ENCODE measurements around the gene RCL1. TPM values are rescaled to one million over a fixed set of nuclear protein-coding genes. Genes with fewer than 3 reads are reported as not detected.
"Not testable (repeated sequence)": the region's sequence is repeated elsewhere in the genome, so short reads cannot be mapped to it uniquely, and the experiment has no call there.

The RCL1 gene
- total RNA-seq, 2 donors from 2014 or later = 6.0 to 10.1 TPM

DNA sequence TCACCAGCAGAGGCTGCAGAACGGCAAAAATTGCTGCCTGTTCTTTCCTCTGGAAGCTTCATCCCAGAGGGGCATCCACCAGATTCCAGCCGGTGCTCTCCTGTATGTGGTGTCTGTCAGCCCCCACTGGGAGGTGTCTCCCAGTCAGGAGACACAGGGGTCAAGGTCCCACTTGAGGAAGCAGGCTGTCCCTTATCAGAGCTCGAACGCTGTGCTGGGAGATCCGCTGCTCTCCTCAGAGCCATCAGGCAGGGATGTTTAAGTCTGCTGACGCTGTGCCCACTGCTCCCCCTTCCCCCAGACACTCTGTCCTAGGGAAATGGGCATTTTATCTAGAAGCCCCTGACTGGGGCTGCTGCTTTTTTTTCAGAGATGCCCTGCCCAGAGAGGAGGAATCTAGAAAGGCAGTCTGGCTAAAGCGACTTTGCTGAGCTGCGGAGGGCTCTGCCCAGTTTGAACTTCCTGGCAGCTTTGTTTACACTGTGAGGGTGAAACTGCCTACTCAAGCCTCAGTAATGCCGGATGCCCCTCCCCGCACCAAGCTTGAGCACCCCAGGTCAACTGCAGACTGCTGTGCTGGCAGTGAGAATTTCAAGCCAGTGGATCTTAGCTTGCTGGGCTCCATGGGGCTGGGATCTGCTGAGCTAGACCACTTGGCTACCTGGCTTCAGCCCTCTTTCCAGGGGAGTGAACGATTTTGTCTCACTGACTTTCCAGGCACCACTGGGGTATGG lies 108.8 kb downstream of the RCL1 start:
- ATAC-seq (peak in 1 of 2 donors; percentile 29), DNase-seq (peak; percentile 45)
- intact Hi-C loops (cut with DNase I) = not testable (repeated sequence)

DNA sequence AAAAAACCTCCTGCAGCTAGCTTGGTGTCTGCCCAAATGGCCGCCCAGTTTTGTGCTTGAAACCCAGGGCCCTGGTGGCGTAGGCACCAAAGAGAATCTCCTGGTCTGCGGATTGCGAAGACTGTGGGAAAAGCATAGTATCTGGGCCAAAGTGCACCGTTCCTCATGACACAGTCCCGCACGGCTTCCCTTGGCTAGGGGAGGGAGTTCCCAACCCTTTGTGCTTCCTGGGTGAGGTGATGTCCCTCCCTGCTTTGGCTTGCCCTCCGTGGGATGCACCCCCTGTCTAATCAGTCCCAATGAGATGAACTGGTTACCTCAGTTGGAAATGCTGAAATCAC lies 109.4 kb downstream of the RCL1 start:
- intact Hi-C loops (cut with DNase I) = no loop called here
- ATAC-seq = no peak
- DNase-seq = no peak

DNA sequence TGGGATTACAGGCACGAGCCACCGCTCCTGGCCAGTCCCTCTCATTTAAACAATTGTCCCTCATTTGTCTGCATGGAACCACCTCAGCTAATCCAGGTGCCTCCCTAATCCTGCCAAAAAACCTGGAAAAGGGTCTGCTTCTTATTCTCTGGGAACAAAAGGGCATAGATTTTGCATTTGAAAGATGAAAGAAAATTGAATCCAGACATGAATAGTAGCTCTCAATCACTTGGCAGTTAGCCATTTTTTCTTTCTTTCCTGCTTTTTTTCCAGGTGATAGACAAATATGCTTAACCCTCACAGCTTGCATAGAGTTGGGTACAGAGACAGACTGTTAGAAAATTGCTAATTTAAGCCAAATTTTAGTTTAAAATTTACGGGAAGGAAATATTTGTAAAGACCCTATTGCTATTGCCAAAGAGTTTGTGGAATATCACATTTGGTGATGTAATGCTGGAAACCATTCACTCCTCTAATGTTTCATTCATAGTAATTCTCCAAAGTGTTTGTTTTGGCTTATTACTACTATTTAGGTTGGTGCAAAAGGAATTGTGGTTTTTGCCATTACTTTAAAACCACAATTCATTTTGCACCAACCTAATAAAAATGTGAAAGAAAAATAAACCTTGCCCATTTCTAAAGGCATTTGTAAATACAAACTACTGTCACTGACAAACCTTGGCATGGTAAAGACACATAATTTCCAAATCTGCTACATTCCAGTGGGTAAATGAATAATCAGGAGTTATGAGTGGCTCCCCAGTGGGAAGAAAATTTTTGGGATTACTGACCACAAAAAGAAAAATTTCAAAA lies 111.8 kb downstream of the RCL1 start:
- peak in 1 of 2 donors; percentile 65 for ATAC-seq

DNA sequence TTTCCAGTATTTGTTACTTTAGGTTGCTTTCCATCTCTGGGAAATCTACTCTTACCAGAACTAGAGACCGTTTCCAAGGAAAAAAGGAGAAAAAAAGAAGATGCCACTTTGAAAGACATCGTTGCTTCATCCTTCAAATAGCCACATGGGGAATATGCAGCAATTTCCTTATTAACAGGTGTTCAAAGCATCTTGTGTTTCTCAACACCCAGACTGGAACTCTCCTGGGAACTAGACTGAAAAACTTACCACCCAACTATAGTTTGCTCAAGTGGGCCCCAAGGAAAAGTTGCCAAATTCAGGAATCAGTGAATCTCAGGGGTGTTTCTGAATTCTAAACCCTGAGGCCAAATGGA lies 112.4 kb downstream of the RCL1 start:
- ATAC-seq (no peak), DNase-seq (no peak)
- intact Hi-C loops (cut with DNase I) = no loop called here

More for the DNA sequence above, 111.8 kb downstream of the RCL1 start:
- DNase-seq = no peak
- intact Hi-C loops (cut with DNase I) = no loop called here

Small RNAs within 50 kb of the gene (microRNA-seq; reads per million reads assigned to microRNA genes)
- gene MIR101-2 = 94.3 to 336 reads per million in 2 donors

Other genes starting within 250 kb of the RCL1 start
- 1 to 10 TPM; 3.1 to 3.4 TPM for gene PLPP6, start 130.7 kb upstream of the RCL1 start, total RNA-seq
- gene SPATA6L, start 126.5 kb upstream of the RCL1 start, total RNA-seq = 1 to 10 TPM in 1 of 2 donors, under 1 TPM in 1; 0.56 to 1.3 TPM
- 10 to 100 TPM; 32.5 to 41.6 TPM for gene CDC37L1, start 113.4 kb upstream of the RCL1 start, total RNA-seq
- gene AK3, start 51.7 kb upstream of the RCL1 start, total RNA-seq = 10 to 100 TPM; 91.1 to 98.8 TPM
- gene JAK2, start 192.3 kb downstream of the RCL1 start, total RNA-seq = 10 to 100 TPM; 11.4 to 11.8 TPM